IPS-18c (cell line): ENCODE measurements around the gene CCDC92.

Source experiments
- H3K4me3 ChIP-seq: 2 replicates; pipeline ENCODE4 v1.7.0; 2013; ENCODE audit warnings: low read depth, mild to moderate bottlenecking, low read length, moderate library complexity; ENCODE audit not compliant: insufficient read depth
- H3K9me3 ChIP-seq: one replicate; pipeline ENCODE4 v1.6.1; 2013; ENCODE audit warnings: mild to moderate bottlenecking, low read length, moderate library complexity; ENCODE audit not compliant: control insufficient read depth, insufficient read depth

The CCDC92 gene

DNA sequence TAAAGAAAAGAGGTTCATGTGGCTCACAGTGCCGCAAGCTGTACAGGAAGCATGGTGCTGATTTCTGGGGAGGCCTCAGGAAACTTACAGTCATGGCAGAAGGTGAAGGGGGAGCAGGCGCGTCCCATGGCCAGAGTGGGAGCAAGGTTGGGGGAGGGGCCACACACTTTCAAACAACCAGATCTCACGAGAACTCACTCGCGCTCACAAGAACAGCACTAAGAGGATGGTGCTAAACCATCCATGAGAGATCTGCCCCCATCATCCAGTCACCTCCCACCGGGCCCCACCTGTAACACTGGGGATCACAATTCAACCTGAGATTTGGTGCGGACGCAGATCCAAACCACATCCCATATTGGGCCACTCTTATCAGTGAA is 80.5 kb downstream of the CCDC92 start:
- H3K4me3 ChIP-seq, result no peak overlapping the region
- H3K9me3 ChIP-seq, result no peaks in the 10 kb centered on the region

DNA sequence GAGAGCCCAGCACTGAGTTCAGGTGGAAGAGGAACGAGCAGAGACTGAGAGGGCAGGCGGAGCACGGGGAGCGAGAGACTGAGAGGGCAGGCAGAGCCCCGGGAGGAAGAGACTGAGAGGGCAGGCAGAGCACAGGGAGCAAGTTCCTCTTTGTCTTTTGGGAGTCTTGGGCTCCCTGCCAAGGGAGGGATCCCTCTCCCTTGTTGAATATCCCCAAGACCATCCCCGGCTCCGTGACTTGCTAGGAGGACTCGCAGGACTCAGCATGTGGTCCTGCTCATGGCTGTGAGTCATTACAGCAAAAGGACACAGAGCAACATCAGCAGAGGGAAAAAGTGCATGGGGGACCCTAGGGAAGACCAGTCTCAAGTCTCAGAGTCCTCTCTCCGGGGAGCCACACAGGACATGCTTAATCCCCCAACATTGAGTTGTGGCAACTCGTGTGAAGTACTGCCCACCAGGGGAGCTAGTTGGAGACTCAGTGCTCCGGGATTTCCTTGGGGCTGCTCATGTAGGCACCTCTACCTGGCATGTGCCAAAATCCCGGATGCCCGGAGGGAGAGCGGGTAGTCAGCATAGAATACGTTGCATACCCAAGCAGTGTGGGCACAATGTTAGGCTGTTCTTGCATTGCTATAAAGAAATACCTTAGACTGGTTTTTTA is 81.0 kb downstream of the CCDC92 start:
- Histone ChIP-seq H3K9me3 (no peaks in the 10 kb centered on the region), H3K4me3 (no peak overlapping the region)

DNA sequence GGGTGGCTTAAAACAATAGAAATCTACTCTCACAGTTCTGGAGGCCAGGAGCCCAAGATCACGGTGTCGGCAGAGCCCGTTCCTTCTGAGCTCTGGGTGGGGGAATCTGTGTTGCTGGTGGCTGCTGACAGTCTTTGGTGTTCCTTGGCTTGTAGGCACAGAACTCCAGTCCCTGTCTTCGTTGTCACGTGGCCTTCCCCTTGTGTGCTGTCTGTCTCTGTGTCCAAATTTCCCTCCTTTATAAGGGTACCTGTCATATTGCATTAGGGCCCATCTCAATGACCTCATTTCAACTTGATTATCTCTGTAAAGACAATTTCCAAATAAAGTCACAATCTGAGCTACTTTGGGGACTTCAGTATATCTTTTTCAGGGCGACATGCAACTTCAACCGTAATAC is 81.6 kb downstream of the CCDC92 start:
- no peak overlapping the region for H3K4me3 ChIP-seq

DNA sequence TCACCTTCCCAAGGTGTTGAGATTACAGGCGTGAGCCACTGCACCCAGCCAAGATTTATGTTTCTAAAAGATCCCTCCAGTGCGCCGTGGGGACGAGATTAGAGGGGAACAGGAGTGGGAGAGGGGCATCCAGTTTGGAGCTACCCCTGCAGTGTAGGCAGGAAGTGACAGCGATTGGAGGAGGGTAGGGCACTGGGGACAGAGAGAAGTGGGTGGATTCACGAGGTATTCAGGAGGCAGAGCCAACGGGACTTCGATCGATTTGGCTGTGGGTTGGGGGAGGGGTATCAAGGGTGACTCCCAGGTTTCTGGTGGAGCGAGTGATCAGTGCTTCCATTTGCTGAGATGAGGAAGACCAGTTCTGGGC is 82.1 kb downstream of the CCDC92 start:
- H3K9me3 ChIP-seq, result no peaks in the 10 kb centered on the region
- H3K4me3 ChIP-seq, result no peak overlapping the region

More for the DNA sequence above, 81.6 kb downstream of the CCDC92 start:
- no peaks in the 10 kb centered on the region for H3K9me3 ChIP-seq

DNA sequence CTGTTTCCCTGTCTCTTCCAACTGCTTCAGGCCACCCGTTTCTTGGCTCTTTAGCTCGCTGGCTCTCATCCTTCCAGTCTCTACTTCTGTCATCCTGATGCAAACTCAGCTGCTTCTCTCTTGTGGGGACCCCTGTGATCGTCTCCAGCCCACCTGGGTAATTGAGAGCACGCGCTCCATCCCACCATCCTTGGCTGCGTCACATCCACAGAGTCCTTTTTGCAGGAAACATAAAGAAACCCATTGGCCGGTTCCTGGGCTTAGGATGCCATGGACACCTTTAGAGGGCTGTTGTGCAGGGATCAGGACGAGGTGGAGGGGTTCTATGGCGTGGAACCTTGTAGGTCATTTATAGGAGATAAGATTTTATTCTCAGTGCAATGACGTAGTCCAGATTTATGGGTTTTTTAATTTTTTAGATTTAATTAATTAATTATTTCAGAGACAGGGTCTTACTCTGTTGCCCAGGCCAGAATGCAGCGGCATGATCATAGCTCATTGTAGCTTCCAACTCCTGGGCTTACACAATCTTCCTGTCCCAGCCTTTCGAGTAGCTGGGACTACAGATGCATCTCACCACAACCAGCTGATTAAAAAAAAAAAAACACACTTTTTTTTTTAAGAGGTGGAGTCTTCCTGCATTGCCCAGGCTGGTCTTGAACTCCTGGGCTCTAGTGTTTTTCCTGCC is 82.6 kb downstream of the CCDC92 start:
- H3K4me3 ChIP-seq, result no peak overlapping the region

DNA sequence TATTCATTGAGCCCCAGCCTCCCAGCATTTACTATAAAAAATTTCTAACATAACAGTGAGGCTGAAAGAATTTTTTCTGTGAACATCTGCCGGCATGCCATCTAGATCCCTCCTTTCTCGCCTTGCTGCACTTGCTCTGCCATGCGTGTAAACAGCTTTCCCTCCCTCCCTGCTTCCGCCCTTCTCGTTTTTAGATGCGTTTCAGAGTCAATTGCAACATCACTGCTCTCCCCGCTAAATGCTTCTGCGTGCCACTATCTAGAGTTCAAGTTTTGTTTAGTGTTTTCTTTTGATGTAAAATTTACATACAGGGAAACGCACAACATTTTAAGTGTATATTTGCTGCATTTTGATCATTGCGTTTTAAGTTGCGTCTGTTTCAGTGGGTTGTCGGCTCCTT is 83.6 kb downstream of the CCDC92 start:
- H3K4me3 ChIP-seq, result no peak overlapping the region
- no peaks in the 10 kb centered on the region for H3K9me3 ChIP-seq

More for the DNA sequence above, 82.6 kb downstream of the CCDC92 start:
- no peaks in the 10 kb centered on the region for H3K9me3 ChIP-seq

DNA sequence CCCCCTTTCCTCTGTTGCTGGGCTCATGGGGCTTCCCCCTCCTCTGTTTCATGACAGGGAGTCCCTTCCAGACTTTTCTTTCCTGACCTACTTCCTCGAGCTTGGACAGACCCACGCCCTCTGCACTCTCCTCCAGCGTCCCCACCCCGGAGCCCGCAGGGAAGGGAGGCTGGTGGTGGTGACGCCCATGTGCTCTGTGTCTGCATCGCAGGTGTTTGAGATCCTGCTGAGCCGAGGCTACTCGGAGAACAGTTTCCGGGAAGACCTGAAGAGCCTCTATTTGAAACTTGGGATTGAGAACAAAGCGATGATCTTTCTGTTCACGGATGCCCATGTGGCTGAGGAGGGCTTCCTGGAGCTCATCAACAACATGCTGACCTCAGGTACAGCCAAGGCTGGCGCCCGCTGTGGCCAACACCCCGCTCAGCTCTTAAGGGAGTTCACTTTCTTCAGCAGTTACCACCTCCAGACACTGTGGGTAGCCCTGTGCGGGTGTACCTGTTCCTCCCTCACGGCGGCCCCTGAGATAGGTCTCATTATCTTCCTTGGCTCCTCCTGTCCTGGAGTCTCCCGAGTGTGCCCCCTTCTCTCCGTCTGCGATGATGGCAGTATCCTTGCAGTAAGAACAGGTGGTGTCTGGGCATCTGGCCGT is 85.6 kb downstream of the CCDC92 start:
- no peak overlapping the region for H3K4me3 ChIP-seq

DNA sequence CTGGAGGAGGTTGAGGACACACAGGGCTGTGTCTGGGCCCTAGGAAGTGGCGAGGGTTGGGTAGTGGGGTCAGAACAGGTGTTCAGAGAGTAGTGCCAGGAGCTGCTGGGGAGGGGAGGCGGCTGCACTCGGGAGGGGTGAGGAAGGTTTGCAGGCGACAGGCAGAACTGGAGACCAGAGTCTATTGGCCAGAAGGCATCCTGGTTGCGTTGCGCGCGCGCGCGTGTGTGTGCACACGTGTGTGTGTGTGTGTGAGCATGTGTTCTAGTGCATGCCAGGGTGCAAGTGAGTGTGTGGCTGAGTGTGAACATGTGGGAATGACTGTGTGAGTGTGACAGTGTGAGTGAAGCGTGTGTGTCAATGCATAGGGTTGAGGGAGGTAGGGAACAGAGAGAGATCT is 86.4 kb downstream of the CCDC92 start:
- no peaks in the 10 kb centered on the region for H3K9me3 ChIP-seq
- H3K4me3 ChIP-seq, result no peak overlapping the region

More for the DNA sequence above, 85.6 kb downstream of the CCDC92 start:
- no peaks in the 10 kb centered on the region for H3K9me3 ChIP-seq
